Measurements from ENCODE around the gene ATP1A1. TPM values are rescaled to one million over a fixed set of nuclear protein-coding genes. Genes with fewer than 3 reads are reported as not detected.

The ATP1A1 gene
- polyA plus RNA-seq, 3 donors: 32.3 to 135 (median 32.7) TPM

DNA sequence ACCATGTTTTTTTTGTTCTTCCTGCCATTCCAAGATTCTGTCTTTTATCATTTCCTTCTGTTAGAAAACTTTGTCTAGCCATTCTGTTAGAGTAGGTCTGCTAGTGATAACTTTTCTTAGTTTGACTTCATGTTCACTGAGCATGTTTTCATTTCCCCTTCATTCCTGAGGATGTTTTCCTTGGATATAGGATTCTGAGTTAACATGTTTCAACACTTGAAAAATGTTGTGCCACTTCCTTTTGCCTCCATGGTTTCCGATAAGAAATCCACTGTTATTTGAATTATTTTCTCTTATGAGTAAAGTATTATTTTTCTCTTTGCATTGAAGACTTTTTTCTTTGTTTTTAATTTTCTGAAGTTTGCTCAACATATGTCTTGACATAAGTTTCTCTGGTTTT is 66.7 kb downstream of the ATP1A1 start:
- no peaks in the 10 kb centered on the region for H3K36me3 ChIP-seq (replicated peaks in 1 of 2; ENCODE audit: control insufficient read depth in 1 of 2, insufficient read depth in 2 of 2, low read length in 2 of 2)
- Mint-ChIP-seq H3K36me3 (no peaks in the 10 kb centered on the region), H3K9me3 (peaks cover 0 to 2% (median 0%) of the 10 kb centered on the region in 7 donors), H3K27ac (no peak overlapping the region), H3K4me3 (no peak overlapping the region), H3K27me3 (ENCODE audit: low read depth in 3 of 3) (peaks cover 15 to 31% (median 30%) of the 10 kb centered on the region in 3 donors), H3K4me1 (no peaks in the 10 kb centered on the region)
- H4K20me1 ChIP-seq (ENCODE audit: insufficient read depth, low read length): no peaks in the 10 kb centered on the region
- TF ChIP-seq, protein P1, sequence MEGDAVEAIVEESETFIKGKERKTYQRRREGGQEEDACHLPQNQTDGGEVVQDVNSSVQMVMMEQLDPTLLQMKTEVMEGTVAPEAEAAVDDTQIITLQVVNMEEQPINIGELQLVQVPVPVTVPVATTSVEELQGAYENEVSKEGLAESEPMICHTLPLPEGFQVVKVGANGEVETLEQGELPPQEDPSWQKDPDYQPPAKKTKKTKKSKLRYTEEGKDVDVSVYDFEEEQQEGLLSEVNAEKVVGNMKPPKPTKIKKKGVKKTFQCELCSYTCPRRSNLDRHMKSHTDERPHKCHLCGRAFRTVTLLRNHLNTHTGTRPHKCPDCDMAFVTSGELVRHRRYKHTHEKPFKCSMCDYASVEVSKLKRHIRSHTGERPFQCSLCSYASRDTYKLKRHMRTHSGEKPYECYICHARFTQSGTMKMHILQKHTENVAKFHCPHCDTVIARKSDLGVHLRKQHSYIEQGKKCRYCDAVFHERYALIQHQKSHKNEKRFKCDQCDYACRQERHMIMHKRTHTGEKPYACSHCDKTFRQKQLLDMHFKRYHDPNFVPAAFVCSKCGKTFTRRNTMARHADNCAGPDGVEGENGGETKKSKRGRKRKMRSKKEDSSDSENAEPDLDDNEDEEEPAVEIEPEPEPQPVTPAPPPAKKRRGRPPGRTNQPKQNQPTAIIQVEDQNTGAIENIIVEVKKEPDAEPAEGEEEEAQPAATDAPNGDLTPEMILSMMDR (IDR thresholded peaks at IDR 0.05): no peak
- H3K27ac ChIP-seq (ENCODE audit: low read depth in 1 of 2, low read length in 2 of 2): no peak overlapping the region
- no peak overlapping the region for H3K4me3 ChIP-seq (replicated peaks in 1 of 3; ENCODE audit: low read depth in 2 of 3, low read length in 3 of 3)
- DNase-seq: no peak
- no CpG with 5 or more reads among the region's 1 CpG for WGBS (ENCODE audit: insufficient coverage)
- H3K4me2 ChIP-seq (replicated peaks; ENCODE audit: extremely low read depth, low read length, poor library complexity, severe bottlenecking): no peak overlapping the region
- no peaks in the 10 kb centered on the region for H3K4me1 ChIP-seq (ENCODE audit: control insufficient read depth in 1 of 2, insufficient read depth in 2 of 2, low read length in 2 of 2)
- H2AFZ ChIP-seq (ENCODE audit: insufficient read depth, low read depth, low read length, poor library complexity, severe bottlenecking): no peak overlapping the region
- no peak overlapping the region for H3K9ac ChIP-seq (ENCODE audit: insufficient read depth, low read length, poor library complexity, severe bottlenecking)
- no peaks in the 10 kb centered on the region for H3K79me2 ChIP-seq (ENCODE audit: insufficient read depth, low read length)
- H3K27me3 ChIP-seq (ENCODE audit: control insufficient read depth in 2 of 2, insufficient read depth in 2 of 2, low read length in 2 of 2): peaks cover 8 to 10% of the 10 kb centered on the region in 2 donors
- no peaks in the 10 kb centered on the region for H3K9me3 ChIP-seq (replicated peaks in 1 of 2; ENCODE audit: control insufficient read depth in 1 of 2, insufficient read depth in 1 of 2, low read length in 2 of 2)
- intact Hi-C loops (cut with micrococcal nuclease): no loop called here

DNA sequence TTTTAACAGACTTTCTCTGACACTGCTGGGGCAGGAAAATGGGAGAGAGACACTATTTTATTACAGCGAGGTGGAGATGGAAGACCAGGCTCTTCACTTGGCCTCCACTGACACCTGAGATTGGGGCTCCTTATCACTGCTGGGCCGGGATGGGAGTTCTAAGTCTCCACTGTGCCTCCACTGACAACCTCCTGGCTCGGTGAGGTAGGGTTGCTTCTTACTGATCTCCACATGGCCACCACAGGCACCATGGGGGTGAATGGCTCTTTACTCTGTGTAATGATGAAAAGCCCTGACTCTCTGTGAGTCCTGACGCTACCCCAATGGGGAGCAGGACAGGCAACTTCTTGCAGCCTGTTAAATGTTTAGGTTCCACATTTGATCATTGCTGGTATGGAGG is 67.7 kb downstream of the ATP1A1 start:
- Histone ChIP-seq H3K36me3 (replicated peaks in 1 of 2; ENCODE audit: control insufficient read depth in 1 of 2, insufficient read depth in 2 of 2, low read length in 2 of 2) (no peaks in the 10 kb centered on the region), H3K4me1 (ENCODE audit: control insufficient read depth in 1 of 2, insufficient read depth in 2 of 2, low read length in 2 of 2) (no peaks in the 10 kb centered on the region), H2AFZ (ENCODE audit: insufficient read depth, low read depth, low read length, poor library complexity, severe bottlenecking) (no peak overlapping the region), H3K79me2 (ENCODE audit: insufficient read depth, low read length) (no peaks in the 10 kb centered on the region), H4K20me1 (ENCODE audit: insufficient read depth, low read length) (no peaks in the 10 kb centered on the region), H3K27ac (ENCODE audit: low read depth in 1 of 2, low read length in 2 of 2) (no peak overlapping the region), H3K9ac (ENCODE audit: insufficient read depth, low read length, poor library complexity, severe bottlenecking) (no peak overlapping the region), H3K4me3 (replicated peaks in 1 of 3; ENCODE audit: low read depth in 2 of 3, low read length in 3 of 3) (no peak overlapping the region), H3K9me3 (replicated peaks in 1 of 2; ENCODE audit: control insufficient read depth in 1 of 2, insufficient read depth in 1 of 2, low read length in 2 of 2) (no peaks in the 10 kb centered on the region), H3K27me3 (ENCODE audit: control insufficient read depth in 2 of 2, insufficient read depth in 2 of 2, low read length in 2 of 2) (peaks cover 8 to 10% of the 10 kb centered on the region in 2 donors), H3K4me2 (replicated peaks; ENCODE audit: extremely low read depth, low read length, poor library complexity, severe bottlenecking) (no peak overlapping the region)
- Mint-ChIP-seq H3K36me3 (no peaks in the 10 kb centered on the region), H3K4me3 (no peak overlapping the region), H3K27me3 (ENCODE audit: low read depth in 3 of 3) (peaks cover 15 to 34% (median 32%) of the 10 kb centered on the region in 3 donors), H3K9me3 (peaks cover 0 to 2% (median 0%) of the 10 kb centered on the region in 7 donors), H3K27ac (no peak overlapping the region), H3K4me1 (no peaks in the 10 kb centered on the region)
- DNase-seq: no peak
- TF ChIP-seq, protein P1 (IDR thresholded peaks at IDR 0.05): no peak
- intact Hi-C loops (cut with micrococcal nuclease): no loop called here
- 100% methylated on average over 2 of the region's 4 CpGs for WGBS (ENCODE audit: insufficient coverage)

All from CD14-positive monocyte (primary cell).